GM21526 (cell line): Measurements from ENCODE around the gene SLC30A1.

Source experiments
- ATAC-seq: cut with Tn5 transposase; IDR thresholded peaks from one replicate; pipeline ENCODE4 v1.9.1; 2021; ENCODE audit warnings: moderate library complexity; ENCODE audit not compliant: unreplicated experiment, low FRiP score

The SLC30A1 gene

DNA sequence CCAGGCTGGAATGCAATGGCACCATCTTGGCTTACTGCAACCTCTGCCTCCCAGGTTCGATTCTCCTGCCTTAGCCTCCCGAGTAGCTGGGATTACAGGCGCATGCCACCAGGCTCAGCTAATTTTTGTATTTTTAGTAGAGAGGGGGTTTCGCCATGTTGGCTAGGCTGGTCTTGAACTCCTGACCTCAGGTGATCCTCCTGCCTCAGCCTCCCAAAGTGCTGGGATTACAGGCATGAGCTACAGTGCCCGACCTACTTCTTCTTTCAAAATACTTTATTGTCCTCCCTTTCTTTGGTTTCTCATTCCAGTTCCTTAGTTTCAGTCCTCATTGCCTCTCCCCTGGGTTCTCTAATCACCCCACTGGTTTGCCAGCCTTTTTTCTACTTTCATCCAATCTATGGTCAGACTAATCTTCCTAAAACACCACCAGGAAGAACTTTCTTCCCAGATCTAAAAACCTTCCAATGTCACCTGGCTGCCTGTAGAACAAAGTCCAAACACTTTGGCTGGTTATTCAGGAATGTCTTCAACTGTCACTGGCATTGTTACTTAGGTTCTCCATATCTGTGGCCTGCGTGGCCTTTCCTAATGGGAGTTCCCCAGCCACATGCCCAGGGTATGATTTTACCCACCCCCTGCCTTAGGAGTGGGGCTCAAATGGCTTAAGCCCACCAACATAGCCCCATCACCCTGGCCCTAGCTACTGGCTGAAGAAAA, 29.0 kb upstream of the SLC30A1 start:
- no peak for ATAC-seq

DNA sequence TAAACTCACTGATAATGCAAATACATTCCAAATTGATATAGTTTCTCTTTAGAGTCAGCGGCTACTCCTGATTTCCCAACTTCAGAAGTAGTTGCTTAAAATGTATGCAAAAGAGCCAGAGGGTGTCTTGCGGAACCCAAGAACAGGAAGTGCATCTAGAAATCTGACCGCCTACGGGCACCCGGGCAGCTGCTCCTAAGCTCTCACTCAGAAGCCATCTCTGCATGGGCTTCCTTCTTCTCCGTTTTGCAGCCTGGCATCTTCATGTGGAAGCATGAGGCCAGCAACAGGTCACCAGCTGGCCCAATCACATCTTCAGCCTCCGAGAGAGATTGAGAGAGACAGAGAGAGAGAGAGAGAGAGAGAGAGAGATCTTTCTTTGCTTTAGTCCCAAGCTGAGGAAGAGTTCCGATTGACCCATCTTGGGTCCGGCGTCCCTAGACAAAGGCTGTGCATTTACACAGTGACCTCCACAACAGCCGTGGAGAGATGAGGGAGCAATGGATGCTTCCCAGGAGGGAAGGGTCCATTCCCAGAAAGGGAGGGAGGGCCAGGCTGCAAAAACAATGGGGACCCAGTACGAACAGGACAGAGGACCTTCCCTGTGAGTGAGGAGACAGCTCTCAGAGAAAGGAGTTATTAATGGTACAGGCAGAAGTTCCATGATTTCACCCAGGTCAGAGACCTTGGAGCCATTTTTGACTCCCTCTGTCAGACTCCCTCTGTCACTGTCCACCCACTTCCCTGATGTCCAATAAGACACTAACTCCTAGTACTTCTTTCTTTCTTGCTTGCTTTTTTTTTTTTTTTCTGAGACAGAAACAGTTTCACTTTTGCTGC, 28.2 kb upstream of the SLC30A1 start:
- peak; percentile 83 for ATAC-seq

DNA sequence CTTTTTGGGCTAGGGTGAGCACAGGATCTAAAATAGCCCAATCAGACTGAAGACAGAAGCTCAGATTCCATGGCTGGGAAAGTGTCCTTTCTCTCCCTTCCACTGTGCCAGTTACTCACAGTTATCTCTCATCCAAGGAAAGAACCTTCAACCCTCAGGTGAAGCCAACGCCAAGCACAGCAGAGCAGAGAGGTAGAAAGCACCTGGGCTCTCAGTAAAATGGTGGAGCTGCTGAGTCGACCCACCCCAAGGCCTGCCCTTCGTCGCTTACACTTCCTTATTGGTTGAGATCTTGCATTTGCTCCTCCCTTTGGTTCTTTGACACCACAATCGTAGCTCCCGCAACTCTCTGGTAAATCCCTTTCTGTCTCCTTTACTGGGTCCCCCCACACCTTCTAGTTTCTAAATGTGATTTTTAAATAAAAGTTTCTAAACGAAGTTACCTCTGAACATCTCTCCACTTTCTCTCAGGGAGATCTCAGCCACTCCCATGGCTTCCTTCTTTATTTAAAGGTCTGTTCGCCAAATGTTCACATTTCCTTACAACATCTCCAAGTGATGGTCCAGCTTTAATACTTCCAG, 27.5 kb upstream of the SLC30A1 start:
- ATAC-seq, result peak; percentile 94

DNA sequence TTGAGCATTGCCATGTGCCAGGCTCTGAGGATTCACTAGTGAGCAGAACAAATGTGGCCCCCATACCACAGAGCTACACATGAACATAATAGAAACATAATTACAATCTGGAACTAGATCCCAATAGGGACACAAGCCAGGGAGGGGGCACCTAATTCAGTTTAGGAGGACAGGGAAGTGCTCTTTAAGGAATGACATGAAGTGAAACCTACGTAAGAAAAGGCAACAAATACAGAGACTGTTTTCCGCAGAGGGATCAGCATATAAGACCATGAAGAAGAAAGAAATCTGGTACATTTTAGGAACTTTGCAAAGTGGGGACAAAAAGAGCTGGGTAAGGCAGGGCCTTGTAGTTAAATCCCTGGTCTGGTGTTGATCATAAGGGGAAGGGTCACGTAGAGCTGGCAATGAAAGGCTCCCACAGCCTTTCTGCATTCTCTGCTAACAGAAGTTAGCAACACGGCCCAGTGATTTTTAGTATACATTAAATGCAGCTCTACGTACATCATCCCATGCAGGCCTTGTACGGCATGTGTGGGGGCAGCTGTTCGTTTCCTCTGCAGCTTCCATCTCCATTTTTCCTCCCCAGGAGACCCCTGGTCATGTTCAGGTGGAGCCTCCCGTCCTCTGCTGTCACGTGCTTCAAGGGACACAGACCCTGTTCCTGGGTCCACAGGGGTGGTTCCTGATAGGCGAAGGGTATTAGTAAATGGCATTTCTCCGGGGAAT, 26.8 kb upstream of the SLC30A1 start:
- no peak for ATAC-seq

DNA sequence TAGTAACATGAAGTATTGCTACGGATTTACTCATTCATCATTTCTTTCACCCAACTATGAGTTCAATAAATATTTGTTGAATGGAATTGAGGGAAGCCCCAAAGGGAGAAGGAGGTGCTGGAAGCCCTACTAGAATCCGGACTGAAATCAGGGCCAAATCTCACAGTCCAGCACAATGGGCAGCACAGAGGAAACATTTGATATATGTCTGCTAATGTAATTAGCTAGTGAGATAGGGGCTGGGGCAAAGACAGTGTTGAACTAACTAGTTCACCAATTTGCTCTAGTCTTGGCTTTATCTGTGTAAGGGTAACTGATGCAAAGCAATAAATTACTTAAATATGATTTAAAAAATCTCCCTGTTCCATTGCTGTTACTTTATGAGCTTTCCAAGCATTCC, 26.1 kb upstream of the SLC30A1 start:
- no peak for ATAC-seq

DNA sequence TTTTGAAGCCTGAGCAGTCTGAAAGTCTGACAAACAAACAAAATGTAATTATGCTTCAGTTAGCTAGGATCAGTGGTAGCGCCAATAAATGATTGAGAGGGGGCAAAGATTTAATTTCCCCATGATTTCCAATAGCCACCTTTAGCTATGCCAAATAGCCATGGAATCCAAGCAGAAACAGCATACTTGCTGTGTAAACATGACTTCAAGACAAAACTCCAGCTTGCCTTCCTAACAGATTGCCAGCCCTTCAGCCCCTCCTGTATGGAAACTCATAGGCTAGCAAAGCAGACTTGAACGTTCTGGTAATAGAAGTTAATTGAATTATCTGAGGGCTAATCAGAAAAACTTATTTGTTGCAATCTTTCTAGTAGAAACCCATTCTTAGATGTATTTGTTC, 25.6 kb upstream of the SLC30A1 start:
- ATAC-seq, result no peak

DNA sequence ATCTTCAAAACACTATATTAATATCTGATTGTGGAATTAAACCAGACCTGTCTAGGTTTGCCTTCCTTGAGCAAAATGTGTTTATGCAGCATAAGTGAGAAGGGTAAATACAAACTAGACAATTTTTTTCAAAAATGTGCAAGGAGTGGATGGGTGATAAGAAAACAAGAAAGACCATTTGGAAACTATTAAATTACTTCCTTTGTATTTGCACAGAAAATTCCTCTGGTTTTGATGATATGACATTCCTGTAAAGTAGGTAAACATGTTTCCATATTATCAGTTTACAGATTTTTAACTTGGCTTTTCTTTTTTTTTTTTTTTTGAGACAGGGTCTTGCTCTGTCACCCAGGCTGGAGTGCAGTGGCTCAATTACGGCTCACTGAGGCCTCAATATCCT, 24.8 kb upstream of the SLC30A1 start:
- no peak for ATAC-seq

DNA sequence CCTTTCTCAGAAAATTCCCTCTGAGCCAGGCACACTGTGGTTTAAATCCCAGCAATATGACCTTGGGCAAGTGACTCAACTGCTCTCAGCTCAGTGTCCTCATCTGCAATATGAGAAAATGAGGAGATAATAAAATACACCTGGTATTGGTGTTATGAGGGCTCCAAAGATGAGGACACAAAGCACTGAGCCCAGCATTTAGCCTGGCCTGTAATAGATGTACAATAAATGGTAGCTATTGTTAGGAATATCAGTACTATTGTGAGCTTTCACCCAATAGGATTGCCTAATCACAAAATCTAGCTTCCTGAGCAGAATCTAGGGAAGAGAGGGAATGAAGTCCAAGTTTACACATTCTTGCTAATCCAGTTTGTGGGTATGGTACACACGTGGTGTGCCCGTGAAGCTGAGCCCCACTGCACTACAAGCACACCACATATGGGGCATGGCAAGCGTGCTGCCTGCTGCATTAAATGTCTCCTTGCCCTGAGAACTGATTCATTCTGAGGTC, 24.3 kb upstream of the SLC30A1 start:
- no peak for ATAC-seq

DNA sequence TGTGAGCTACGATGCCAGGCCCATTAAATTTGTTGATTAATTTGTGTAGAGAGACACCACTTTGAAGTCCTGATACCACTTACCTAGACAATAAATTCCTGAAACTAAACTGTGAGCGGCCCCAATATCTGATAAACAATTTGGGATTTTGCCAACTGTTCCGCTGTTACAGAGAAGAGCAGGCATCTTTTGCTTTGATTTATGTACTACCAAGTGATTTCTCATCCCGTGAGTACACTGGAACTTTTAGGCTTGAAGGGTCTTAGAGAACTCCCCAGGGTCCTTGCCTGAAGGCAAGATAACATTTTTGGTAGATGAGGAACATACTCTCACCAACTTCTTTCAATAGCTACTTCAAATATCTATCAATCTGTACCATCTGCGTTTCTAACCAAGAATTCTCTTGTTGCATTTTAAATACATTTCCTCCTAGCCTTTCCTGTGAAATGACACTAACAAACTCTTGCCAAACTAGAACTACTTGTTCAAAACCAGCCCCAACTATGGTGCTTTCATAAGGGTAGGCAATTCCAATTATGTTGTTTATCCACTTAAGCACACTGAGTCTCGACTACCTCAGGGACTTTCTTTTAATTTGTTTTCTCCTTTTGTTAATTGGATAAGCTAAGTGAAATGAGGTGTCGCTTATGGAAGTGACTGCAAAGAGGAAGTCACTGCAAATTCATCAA, 23.2 kb upstream of the SLC30A1 start:
- no peak for ATAC-seq

DNA sequence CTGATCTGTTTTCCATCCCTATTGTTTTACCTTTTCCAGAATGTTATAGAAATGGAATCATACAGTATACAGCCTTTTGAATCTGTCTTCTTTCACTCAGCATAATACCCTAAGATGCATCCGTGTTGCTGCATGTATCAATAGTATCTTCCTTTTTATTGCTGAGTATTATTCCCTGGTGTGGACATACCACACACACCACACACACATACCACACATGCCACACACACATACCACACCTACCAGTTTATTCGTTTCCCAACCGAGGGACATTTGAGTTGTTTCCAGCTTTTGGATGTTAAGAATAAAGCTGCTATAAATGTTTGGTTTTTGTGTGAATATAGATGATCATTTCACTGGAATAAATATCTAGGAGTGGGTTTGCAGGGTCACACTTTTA, 22.2 kb upstream of the SLC30A1 start:
- no peak for ATAC-seq

DNA sequence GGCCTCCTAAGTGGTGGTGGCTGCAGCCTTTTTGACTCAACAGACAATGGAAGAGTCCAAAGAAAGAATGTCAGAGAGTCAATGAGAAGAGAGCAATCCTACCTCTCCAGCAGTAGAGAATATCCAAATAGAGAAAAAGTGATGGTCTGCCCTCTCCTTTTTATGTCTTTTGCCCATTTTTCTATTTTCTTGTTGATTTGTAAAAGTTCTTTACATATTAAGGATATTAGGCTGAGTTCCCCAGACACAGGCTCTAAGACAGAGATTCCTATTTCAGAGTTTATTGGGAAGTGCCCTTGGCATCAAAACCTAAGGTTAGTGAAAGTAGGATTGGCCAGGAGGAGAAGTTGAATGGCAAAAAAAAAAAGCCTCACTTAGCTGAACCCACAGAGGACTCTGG, 20.3 kb upstream of the SLC30A1 start:
- ATAC-seq, result no peak

DNA sequence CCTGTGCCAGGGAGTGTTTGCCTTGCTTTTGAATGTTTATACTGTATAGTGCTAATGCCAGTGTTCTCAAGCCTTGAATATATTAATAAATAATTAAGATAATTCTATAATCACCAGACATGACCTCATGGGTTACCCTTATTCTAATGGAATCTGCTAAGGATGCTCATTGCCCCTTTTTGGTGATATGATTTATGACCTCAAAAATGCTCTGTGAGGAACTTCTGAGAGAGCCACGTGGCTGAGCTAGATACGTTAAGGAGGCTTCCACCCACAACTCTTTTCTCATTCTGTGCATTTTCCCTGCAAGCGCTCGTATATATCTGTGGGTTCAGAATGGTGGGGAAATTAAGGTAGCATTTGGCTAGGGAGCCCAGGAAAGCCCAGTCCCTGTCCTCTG, 19.6 kb upstream of the SLC30A1 start:
- no peak for ATAC-seq

DNA sequence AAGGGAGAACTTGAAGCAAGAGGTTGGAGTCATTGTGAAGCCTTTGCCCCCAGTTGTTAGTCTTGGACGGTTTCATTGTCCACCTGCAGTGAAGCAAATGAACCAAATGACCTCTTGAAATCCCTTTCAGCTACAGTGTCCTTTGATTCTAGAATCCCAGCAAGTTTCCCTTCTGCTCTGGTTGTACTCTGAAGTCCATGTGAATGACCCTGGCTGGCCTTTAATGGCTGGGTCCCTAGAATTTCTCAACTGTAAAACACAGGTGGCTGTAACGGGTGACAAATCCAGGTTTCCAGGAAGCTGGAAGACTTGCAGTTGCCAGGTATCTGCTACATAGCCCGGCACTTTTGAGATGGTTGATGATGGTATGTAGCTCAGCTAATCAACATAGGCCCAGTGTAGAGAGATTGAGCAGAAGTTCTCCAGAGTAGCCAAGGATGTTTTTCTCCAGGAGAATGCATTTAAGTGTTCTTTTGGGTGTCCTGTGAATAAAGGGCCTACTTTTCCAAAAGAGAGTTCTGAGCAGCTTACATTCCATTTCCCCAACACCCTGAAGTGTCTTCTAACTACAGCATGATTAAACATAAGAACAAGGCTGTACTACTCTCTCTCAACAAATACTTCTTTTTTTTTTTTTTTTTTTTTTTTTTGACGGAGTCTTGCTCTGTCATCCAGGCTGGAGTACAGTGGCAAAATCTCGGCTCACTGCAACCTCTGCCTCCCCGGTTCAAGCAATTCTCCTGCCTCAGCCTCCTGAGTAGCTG, 17.6 kb upstream of the SLC30A1 start:
- ATAC-seq, result no peak

DNA sequence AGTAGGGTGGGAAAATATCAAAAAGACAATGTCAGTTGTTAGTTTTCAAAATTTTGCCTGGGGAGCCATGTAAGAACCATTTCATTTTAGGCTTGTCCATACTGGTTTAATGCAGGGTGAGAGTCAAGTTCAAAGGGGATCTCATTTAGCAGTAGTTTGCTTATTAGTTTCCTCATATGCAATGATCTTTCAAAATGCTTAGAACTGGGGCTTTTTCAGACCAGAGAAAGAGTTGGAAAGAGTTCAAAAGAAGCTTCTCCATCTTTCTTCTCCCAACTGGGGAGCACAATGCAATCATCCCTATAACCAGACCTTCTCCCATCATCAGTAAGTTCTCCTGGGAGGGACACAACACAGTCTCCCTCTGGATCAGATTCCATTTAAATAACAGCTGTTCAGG, 16.5 kb upstream of the SLC30A1 start:
- ATAC-seq, result no peak

DNA sequence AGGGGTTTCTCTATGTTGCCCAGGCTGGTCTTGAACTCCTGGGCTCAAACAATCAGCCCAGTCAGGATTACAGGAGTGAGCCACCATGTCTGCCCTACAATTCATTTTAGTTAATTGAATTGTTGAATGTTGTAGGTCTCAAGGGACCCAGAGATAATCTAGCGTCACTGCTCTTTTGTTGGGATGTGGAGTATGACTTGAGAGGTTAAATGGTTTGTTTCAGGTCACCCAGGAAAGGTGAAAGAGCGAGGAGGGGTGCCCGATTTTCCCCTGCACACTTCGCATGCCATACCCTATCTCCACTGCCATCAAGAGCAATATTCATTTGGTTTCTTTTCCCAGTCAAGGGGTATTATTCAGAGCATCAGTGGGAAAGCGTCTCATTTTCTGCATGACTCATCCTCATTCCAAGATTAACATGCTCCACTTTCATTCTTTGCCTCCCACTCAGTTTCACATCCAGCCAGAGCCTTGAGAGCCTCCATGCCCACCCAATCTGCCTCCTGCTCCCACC, 13.1 kb upstream of the SLC30A1 start:
- no peak for ATAC-seq

DNA sequence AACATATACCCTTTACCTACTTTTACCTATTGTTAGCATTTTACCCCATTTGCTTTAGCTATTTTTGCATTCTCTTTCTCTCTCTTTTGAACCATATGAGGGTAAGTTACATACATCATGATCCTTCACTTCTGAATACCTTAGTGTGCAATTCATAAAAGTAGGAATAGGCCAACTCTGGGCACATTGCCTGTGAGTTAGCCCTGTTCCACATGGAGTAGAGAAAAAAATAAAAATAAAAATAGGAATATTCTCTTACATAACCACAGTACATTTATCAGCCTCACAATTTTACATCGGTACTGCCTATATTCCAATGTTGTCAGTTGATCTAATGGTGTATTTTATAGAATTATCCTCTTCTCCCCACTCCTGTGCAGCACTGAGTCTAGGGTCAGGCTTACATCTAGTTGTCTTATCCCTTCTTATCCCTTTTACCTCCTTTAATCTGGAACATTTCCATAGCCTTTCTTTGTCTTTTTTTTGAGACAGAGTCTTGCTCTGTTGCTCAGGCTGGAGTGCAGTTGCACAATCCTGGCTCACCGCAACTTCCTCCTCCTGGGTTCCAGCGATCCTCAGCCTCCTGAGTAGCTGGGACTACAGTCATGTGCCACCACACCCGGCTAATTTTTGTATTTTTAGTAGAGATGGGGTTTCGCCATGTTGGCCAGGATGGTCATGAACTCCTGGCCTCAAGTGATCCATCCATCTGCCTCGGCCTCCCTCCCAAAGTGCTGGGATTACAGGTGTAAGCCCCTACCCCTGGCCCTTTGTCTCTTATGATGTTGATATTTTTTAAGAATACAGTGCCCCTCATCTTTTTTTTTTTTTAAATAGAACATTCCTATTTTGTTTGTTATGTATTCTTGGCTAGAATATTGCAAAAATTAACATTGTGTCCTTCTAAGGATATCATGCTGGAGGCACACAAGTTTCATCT, 11.1 kb upstream of the SLC30A1 start:
- ATAC-seq, result no peak

DNA sequence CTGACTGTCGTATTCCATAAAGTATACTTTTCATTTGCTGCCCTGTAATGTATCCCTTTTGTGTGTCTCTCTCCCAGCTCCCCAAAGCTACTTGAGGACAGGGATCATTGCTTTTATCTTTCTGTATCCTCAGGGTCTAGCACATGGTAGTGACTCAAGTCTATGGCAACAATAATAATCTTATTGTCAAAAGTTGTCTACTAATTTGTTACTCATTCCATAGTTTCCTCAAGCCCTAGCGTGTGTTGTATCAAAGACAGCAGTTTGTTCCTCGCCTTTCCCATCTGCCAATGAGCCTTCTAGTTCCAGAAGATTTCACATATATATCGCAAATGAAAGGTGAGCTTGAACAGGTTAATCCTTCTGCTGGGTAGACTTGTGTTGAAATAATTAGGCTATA, 9.8 kb upstream of the SLC30A1 start:
- ATAC-seq, result no peak

DNA sequence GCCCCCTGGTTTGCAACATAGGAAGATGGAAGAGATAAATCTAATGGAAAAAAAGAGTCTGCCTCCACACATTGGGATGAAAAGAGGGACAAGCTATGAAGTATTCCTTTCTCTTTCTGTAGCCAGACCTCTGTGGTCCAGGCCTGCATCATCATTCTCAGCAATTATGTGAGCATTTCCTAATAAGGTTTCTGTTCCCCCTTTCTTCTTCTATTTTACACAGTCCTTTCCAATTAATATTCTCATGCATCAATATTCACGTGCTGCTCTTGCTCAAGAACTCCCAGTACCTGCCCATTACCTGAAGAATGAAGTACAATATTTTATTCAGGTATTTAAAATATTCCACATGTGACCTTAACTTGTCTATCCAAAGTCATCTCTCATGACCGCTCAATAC, 8.2 kb upstream of the SLC30A1 start:
- ATAC-seq, result no peak
